NCI-H2029 treated with DMSO at 0.1 percent for 48 hours (cell line): ENCODE measurements around the gene TSEN2.
A peak's percentile ranks its signal among the peaks of the same experiment; 100 is the strongest.
"Not testable (repeated sequence)": the region's sequence is repeated elsewhere in the genome, so short reads cannot be mapped to it uniquely, and the experiment has no call there.

Experiments used
- DNase-seq: peaks from one replicate; lab custom pipeline; 2025; lab: John Stamatoyannopoulos, UW

The TSEN2 gene

DNA sequence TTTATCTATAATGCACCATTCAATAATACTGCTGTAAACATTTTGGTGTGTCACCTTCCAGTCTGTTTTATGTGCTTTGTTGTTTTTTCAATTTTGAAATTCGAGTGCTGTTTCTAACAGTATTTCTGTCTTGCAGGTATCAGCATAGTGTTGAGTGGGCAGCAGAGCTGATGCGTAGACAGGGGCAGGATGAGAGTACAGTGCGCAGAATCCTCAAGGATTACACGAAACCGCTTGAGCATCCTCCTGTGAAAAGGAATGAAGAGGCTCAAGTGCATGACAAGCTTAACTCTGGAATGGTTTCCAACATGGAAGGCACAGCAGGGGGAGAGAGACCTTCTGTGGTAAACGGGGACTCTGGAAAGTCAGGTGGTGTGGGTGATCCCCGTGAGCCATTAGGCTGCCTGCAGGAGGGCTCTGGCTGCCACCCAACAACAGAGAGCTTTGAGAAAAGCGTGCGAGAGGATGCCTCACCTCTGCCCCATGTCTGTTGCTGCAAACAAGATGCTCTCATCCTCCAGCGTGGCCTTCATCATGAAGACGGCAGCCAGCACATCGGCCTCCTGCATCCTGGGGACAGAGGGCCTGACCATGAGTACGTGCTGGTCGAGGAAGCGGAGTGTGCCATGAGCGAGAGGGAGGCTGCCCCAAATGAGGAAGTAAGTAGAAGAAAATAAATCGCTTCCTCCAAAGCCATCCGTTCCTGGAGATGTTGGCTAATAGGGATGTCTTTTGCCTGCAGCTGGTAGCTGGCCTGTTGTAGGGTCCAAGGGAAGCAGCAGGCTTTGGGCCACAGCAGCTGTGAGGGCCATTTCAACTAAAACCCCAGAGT lies 19.1 kb downstream of the TSEN2 start:
- DNase-seq: no peak

DNA sequence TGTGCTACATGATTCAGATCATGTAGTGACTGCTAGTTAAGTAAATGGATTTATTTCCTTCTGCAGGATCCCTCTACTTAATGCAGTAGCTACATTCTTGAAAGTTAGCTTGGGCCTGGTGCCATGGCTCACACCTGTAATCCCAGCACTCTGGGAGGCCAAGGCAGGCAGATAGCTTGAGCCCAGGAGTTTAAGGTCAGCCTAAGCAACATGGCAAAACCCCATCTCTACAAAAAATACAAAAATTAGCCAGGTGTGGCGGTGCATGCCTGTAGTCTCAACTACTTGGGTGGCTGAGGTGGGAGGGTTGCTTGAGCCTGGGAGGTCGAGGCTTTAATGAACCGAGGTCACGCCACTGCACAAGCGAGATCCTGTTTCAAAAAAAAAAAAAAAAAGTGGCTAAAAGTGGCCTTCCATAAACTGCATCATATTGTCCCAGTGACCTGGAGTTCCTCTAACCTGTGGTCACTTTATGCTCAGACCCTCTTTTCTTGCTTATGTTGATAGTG lies 22.0 kb downstream of the TSEN2 start:
- DNase-seq: no peak

DNA sequence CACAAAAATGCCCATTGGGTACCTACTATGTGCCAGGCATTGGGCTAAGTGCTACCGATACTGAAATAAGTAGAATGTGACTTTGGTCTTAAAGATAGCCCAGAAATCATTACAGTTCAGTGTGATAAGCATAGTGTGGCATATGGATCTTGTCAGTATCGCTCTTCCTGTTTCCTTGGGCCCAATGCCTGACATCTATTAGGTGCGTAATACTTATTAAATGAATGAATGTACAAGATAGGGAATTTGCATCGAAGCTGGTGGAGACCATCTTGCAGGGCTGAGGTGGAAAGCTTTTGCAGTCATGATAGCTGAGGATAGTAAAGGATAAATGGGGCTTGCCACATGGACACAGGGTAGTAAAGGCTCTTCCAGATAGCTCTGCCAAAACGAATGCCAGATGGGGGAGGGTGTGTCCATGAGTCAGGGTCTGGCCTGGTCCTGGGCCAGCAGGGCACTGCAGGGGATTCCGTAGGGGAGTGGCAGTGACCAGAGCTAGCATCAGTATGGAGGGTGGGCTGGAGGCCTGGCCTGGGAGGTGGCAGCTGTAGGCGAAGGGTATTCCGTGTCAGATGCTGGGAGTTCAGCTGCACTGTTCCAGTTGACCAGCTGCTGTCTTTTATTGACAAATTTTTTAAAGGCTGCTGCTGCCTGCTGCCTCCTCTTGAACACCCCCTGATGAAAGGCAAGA lies 23.5 kb downstream of the TSEN2 start:
- no peak for DNase-seq

DNA sequence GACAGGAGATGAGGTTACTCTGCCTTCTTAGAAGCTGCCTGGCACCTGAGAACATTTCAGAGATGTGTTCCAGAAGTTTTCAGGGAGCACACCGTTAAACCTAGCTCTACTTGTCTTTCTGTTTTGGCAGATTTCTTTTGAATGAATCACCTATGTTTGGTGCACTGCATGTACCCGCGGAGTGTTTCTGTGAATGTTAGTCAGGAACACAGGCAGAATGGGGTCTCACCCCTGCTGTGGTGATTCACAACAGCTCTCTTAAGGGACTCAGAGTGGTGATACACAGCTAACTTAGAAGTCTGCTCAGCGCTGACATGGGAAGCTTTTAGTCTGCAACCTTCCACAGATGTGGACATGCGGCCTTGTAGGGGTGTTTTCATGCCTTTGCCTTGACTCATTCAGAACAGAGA lies 24.0 kb downstream of the TSEN2 start:
- no peak for DNase-seq

DNA sequence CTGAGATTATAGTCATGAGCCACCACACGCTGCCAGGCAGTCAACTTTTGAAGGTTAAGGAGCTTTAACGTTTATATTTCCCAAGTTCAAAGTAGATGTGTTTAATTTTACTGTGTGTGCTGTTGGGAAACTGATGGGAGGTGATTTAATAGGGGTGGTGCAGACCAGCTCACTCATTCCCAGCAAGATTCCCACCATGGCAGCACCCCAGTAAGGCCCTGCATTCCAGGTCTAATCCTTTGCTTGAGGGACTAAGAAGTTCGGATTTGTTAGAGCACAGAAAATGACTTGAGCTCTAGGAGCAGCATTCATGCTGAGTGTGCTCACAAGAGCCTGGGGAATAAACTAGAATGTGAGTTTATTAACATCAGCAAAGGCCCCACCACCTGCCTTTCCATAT lies 25.2 kb downstream of the TSEN2 start:
- no peak for DNase-seq

DNA sequence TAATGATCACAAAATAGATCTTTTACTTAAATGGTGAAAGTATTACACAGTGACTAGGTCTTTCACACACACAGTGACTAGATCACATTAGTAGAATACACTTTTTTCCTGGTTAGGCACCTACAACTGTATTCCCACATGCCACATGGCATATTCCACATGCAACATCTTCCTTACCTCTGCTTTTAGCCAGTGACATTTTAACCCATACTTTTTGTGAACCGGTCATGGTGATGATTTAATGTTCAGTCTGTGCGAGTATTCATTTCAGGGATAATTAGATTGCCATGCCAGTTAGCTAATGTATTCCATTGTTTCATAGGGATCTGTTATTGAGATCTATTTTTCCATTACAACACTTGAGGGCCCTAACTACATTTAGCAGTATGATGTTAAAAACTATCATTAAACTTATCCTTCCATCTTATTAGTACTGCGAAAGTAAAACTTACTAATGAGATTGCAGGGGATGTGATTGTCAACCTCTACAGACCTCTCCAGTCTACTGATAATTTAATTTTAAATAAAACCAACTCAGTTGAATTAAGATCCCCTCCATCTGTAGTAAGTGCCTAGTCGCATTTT lies 28.3 kb downstream of the TSEN2 start:
- DNase-seq: no peak

DNA sequence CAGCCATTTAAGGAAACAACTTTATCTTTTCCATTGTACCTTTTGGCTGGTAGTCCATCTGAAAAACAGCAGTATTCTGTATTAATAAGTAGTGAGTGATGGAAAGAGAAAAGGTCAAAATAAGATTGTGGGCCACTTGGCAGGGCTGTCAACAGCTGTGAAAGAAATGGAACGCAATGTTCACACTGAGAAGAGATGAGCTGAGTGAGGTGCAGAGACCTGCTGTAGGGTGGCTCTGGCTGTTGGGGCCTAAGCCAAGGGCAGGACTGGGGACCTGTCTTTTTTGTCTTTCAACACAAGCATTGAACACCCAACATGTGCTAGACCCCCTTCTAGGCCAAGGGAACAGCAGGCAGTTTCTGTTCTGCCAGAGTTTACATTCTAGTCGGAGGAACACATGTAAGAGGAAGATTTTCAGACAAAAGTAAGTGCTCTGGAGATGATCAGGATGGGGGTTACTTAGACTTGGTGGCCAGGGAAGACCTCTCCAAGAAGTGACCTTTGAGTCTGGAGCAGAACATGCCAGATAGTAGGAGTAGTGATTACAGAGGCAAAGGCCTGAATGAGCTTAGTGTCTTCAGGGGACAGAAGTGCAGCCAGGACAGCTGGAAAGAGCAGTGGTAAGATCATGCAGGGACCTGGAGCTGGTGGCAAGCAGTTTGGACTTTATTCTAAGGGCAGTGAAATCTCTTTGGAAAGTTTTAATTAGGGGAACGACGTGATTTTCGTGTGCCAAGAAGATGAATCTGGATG lies 29.6 kb downstream of the TSEN2 start:
- no peak for DNase-seq

DNA sequence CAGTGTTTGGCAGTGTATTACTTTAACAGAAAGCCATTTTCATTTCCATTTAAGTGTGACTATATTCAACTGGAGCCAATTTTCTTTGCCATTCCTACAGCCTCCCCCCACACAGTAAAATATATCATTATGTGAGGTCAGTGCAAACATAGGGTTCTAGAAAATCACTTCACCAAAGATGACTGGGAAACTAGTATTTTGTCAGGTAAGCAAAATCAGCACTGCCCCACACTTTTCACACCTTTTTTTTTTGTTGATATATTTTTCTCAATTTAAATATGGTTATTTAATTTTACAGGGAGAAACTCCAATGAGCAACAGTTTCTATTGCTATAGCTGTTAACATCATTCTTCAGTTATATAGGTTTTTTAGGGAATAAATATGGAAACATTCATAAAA lies 31.4 kb downstream of the TSEN2 start:
- no peak for DNase-seq

DNA sequence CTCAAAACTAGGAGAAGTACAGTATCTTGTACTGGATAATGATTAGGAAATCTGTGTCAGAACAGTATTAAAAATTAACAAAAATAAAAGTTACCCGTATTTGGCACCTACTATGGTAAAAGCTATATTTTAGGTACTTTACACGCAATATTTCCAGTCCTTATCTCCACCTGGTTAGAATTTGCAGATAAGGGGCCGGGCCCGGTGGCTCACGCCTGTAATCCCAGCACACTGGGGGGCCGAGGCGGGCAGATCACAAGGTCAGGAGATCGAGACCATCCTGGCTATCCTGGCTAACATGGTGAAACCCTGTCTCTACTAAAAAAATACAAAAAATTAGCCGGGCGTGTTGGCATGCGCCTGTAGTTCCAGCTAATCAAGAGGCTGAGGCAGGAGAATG lies 32.6 kb downstream of the TSEN2 start:
- no peak for DNase-seq

DNA sequence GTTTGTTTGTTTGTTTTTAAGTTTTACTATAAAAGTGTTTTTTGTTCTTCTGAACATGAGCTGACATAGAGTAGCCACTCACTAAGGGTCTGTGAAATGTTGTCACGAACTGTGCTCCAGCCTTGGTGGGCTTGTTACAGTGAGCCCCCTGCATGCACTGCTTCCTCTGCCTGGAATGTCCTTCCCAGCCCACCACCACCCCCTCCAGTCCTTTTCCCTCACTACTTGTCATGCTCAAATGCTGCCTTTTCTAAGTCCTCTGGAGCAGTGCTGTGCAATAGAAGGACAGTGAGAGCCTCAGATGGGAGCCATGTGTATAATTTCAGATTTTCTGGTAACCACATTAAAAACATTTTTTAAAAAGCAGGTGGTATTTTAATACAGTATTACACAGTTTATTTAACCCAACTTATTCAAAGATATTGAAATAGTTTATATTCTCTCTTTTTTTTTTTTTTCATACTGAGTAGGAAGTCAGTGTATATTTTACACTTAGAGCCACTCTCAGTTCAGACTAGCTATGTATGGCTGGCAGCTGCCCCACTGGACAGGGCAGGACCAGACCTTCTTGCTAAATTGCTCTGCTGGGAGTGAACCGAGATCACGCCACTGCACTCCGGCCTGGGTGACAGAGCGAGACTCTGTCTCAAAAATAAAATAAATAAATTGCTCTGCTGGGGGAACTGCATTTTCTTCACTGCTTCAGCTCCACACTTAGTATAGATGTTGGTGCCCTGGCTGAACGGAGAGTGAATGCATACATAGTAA lies 34.2 kb downstream of the TSEN2 start:
- no peak for DNase-seq

DNA sequence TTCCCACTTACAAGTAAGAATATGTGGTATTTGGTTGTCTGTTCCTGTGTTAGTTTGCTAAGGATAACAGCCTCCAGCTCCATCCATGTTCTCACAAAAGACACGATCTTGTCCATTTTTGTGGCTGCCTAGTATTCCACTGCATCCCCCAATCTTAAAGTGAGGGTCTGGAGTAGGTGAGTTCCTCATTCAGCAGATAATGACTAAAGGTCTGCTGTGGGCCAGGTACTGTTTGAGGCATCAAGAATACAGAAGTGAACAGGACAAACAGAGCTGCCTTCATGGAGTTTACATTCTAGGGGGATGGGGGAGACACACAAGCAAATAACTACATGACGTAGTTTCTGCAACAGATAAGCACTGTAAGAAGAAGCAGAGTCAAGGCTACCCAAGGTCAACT lies 36.7 kb downstream of the TSEN2 start:
- no peak for DNase-seq

DNA sequence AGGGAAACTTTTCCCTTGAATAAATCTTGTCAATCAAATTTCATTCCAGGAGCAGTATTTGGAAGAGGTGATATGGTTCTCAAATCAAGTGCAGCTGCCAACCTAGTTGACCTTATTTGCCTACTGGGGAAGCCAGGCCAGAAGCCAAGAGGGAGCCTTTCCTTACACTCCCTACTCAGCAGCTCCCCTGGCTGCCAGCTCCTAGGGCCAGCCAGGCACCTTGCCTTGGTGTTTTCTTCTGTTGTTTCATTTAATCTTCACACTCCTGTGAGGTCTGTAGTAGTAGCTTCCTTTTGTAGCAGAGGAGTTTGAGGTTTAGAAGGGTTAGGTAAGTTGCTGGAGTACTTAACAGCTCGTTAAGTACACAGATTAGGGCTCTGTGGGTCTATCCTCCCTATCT lies 38.4 kb downstream of the TSEN2 start:
- no peak for DNase-seq

DNA sequence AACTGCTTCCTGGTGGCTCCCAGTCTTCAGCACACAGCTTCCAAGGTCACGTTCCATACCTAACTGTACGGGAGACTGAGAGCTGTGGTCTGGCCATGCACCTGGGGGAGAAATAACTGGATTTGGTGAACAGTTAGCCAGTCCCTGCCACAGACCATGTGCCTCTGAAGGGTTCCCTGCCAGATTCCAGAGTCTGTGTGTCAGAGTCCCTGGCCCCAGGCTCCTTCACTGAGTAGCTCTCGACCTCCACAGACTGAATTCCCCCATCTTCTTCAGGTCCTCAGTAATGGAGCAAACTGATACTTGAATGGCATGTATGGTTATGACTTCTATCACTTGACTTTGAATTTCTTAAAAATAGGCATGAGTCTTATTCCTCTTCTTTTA lies 43.5 kb downstream of the TSEN2 start:
- DNase-seq: no peak

DNA sequence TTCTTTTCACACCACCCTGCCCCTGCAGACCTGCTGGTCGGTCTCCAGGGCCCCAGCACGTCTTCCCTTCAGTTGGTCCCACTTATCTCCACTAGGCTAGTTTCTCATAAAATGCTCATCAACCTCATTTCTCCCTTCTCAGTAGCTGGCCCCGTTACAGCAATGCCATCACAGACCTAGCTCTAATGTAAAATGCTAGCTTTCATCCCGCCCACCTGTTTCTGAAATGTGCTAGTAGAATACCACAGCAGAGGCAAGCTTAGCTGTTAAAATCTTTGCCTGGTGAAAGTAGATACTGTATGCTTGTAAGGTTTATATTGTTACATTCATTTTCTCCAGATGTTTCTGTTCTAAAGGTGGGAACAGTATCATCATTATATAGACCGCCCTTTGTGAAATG lies 47.9 kb downstream of the TSEN2 start:
- no peak for DNase-seq

DNA sequence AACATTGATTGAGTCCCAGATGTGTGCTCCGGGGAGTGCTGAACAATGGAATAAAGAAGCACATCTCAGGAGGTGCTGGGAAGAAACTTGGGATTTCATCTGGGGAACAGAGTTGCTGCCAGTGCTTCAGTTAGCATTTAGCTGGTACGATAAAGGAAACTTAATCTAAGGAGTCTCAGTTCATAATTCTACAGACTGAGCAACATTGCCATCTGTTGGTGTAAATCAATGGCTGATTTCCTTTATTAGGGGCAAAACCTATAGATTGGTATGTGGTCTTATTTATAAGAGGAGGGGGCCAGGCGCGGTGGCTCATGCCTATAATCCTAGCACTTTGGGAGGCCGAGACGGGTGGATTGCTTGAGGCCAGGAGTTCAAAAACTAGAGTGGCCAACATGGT lies 52.1 kb downstream of the TSEN2 start:
- no peak for DNase-seq

DNA sequence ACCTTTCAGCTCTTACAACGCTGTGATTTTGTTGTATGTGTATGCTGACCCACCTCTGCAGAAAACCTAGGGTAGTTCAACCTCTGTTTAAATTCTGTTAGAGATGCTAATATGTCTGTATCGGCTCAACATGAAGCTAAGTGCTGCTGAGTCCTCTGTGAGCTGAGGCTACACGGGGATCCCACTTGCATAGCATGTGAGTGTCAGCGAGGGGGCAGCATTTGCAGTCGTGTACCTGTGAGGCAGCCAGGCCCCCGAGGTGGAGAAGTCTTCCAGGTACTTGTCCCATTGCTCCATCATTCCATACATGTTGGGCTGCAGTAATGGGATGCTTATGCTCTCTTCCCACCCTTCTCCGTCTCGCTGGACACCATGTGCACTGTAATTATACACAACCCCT lies 57.3 kb downstream of the TSEN2 start:
- DNase-seq: no peak

DNA sequence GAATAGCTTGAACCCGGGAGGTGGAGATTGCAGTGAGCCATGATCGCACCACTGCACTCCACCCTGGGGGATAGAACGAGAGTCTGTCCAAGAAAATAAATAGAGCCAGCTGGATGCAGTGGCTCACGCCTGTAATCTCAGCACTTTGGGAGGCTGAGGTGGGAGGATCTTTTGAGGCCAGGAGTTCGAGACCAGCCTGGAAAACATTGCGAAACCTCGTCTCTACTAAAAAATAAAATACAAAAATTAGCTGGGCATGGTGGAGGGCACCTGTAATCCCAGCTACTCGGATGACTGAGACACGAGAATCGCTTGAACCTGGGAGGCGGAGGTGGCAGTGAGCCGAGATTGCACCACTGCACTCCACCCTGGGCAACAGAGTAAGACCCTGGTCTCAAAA lies 59.2 kb downstream of the TSEN2 start:
- DNase-seq: not testable (repeated sequence)

DNA sequence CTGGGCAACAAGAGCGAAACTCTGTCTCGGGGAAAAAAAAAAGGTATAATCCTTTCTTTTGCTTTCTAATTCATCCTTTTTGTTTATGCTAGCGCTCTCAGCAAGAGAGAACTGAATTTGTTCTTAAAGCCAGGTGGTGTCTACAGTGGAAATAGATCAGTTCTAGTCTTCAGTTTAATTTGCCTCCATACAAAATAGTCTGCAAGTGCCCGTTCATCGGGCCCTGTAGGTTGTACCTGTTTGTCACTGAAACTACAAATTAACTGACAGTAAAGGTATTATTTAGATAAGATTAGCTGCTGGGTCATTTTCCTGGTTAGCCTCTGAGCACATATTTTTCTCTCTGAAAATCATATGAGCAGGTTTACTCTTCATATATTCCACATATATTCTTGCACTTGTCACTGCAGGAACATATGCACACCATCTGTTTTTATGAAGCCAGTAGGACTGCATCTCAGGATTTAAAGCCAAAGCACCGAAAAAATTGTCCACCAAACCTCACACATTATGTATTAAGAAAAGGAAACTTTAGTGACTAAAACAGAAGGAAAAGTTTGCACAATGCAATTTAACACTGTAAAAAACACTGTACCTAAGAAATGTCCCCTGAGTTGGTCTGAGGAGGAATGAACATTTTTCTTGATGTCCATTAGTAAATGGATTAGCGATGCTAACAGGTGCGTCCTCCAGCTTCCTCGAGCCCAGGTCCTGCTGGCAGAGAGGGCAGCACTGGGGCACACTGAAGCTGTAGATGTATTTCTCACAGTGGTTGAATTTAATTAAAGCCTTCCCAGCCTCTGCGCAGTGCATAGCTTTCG lies 60.6 kb downstream of the TSEN2 start:
- no peak for DNase-seq

DNA sequence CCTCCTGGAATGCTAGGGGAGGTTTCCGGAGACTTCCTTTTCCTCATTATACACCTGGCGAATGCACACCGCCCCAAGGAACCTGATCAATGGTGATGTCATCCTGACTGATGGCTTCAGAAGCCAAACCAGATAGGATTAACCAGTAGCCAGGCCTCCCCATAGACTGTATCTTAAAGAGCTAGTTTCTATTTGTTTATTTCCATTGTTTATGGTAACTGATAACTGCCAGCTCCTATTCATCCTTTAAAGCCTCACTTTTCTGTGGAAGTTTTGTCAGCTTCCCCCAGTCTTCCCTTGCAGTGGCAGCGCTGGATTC lies 61.2 kb downstream of the TSEN2 start, which contains the start of gene MKRN2OS:
MKRN2OS (minus strand) TSS at position 27 of the 319 bp plus-strand sequence. CDS start 35 bp downstream, outside the sequence.
- DNase-seq: peak; percentile 65

DNA sequence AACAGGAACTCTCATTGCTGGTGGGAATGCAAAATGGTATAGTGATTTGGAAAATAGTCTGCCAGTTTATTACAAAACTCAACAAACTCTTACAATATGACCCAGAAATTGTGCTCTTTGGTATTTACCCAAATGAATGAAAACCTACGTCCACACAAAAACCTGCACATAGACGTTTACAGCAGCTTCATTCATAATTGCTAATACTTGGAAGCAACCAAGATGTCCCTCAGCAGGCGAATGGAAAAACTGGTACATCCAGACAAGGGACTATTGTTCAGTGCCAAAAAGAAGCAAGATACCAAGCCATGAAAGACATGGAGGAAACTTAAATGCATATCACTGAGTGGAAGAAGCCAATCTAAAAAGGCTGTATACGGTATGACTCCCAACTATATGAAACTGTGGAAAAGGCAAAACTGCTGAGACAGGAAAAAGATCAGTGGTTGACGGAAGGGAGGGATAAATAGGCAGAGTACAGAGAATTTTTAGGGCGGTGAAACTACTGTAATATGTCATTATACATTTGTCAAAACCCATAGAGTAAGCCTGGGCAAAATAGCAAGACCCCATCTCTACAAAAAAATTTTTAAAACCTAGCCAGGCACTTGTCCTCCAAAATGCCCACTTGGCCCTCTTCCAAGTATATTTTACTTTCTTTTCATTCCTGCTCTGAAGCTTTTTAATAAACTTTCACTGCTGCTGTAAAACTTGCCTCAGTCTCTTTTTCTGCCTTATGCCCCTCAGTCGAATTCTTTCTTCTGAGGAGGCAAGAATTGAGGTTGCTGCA lies 65.9 kb downstream of the TSEN2 start:
- DNase-seq: no peak
